ENCODE measurements around the gene NXNL1. TPM values are rescaled to one million over a fixed set of nuclear protein-coding genes. Genes with fewer than 3 reads are reported as not detected.

The NXNL1 gene
- total and polyA plus RNA-seq, 2 of the 8 experiments (the other 6 are each of a cell fraction or from before 2014, with no cell fraction given), result not detected

GRCh38 chr19:17469481-17470067 lies 8.8 kb upstream of the NXNL1 start (continued):
- TF ChIP-seq BRCA1 (IDR thresholded peaks at IDR 0.05; ENCODE audit: low read depth, low read length) (no peak), CREB1 (IDR thresholded peaks at IDR 0.05) (0 out of 2 replicates have a peak, but pooled peaks have one; percentile 19), FOSL1 (IDR thresholded peaks at IDR 0.05; ENCODE audit: insufficient read depth, low read depth, low read length) (no peak), GABPA (IDR thresholded peaks at IDR 0.05; ENCODE audit: borderline replicate concordance, insufficient read depth, low read length) (no peak), JUND (IDR thresholded peaks at IDR 0.05; ENCODE audit: low read length) (no peak), RXRA (IDR thresholded peaks at IDR 0.05; ENCODE audit: insufficient read depth, low read depth, low read length) (no peak)

Measured in H1 (cell line).